SK-N-SH (cell line): ENCODE data around the gene TSPAN16. TPM values are rescaled to one million over a fixed set of nuclear protein-coding genes. Genes with fewer than 3 reads are reported as not detected.

ENCODE experiments used
- CTCF ChIA-PET: fragments of 300-600, 350-600 bp; formaldehyde crosslinking; extraction: SDS; loops from one replicate; lab custom pipeline; 2021; lab: Yijun Ruan, JAX
- POLR2A ChIA-PET: fragments of 350-600 bp; sonication (Branson Sonifier 250); formaldehyde crosslinking; extraction: SDS; loops from one replicate; lab custom pipeline; 2020; ENCODE audit warnings: antibody characterized with exemption, inconsistent platforms; lab: Yijun Ruan, JAX
- DNase-seq: peaks from one replicate; pipeline ENCODE4 v3.0.0; 2012
- H2AFZ ChIP-seq: fragments of 200-600 bp; sonication (generic); 2 replicates; pipeline ENCODE4 v1.8.1; 2016; ENCODE audit warnings: antibody characterized with exemption, mild to moderate bottlenecking, low read depth
- H3F3A ChIP-seq: fragments of 200-600 bp; sonication (generic); replicated peaks from 2 replicates; pipeline ENCODE3; 2016; ENCODE audit warnings: antibody characterized with exemption, mild to moderate bottlenecking; ENCODE audit not compliant: insufficient read depth
- H3K27ac ChIP-seq, 2 experiments: fragments of 200-500 bp in 1 of 2; fragments of 200-600 bp in 1 of 2; sonication (Bioruptor generic) in 1 of 2; sonication (generic), shearing (Covaris generic) in 1 of 2; 2 replicates each; pipeline versions ENCODE4 v1.5.1 to v1.6.1; 2014 to 2016; ENCODE audit warnings: low read depth in 2 of 2, inconsistent platforms in 1 of 2, low read length in 1 of 2, mild to moderate bottlenecking in 1 of 2, mixed read lengths in 1 of 2
- H3K27me3 ChIP-seq: fragments of 200-600 bp; sonication (generic), shearing (Covaris generic); 2 replicates; pipeline ENCODE4 v1.6.1; 2016; ENCODE audit warnings: mixed run types; ENCODE audit not compliant: insufficient read depth
- H3K36me3 ChIP-seq, 2 experiments: fragments of 200-500 bp in 1 of 2; fragments of 200-600 bp in 1 of 2; sonication (Bioruptor generic) in 1 of 2; sonication (generic) in 1 of 2; replicated peaks in 1 of 2; 2 replicates each; pipeline versions ENCODE3 to v1.5.1; 2014 to 2016; ENCODE audit warnings: low read length in 1 of 2, mild to moderate bottlenecking in 1 of 2; ENCODE audit not compliant: insufficient read depth in 2 of 2, control insufficient read depth in 1 of 2
- H3K4me1 ChIP-seq, 2 experiments: fragments of 200-500 bp in 1 of 2; fragments of 200-600 bp in 1 of 2; sonication (Bioruptor generic) in 1 of 2; sonication (generic), shearing (Covaris generic) in 1 of 2; 2 replicates each; pipeline versions ENCODE4 v1.5.1 to v1.6.1; 2014 to 2016; ENCODE audit warnings: low read depth in 1 of 2, low read length in 1 of 2, mixed run types in 1 of 2; ENCODE audit not compliant: insufficient read depth in 2 of 2, control insufficient read depth in 1 of 2
- H3K4me2 ChIP-seq: fragments of 200-600 bp; sonication (generic), shearing (Covaris generic); 2 replicates; pipeline ENCODE4 v1.6.1; 2017; ENCODE audit warnings: mixed run types
- H3K4me3 ChIP-seq, 2 experiments: fragments of 200-500 bp in 1 of 2; fragments of 200-600 bp in 1 of 2; sonication (Bioruptor generic) in 1 of 2; sonication (generic), shearing (Covaris generic) in 1 of 2; 2 replicates each; pipeline versions ENCODE4 v1.5.1 to v1.8.1; 2014 to 2016; ENCODE audit warnings: low read depth in 2 of 2, inconsistent platforms in 1 of 2, low read length in 1 of 2, mild to moderate bottlenecking in 1 of 2, mixed read lengths in 1 of 2, moderate library complexity in 1 of 2
- H3K79me2 ChIP-seq: fragments of 200-600 bp; sonication (generic); 2 replicates; pipeline ENCODE4 v1.8.1; 2017; ENCODE audit warnings: mild to moderate bottlenecking; ENCODE audit not compliant: insufficient read depth
- H3K9ac ChIP-seq: fragments of 200-600 bp; sonication (generic); 2 replicates; pipeline ENCODE4 v1.6.1; 2017; ENCODE audit warnings: mixed run types
- H3K9me2 ChIP-seq: fragments of 200-600 bp; sonication (generic); 2 replicates; pipeline ENCODE4 v1.6.1; 2017; ENCODE audit warnings: mixed run types
- H3K9me3 ChIP-seq: fragments of 200-600 bp; sonication (generic); 2 replicates; pipeline ENCODE4 v1.6.1; 2017; ENCODE audit warnings: mixed run types, mild to moderate bottlenecking, moderate library complexity
- H4K20me1 ChIP-seq: fragments of 200-600 bp; sonication (generic); 2 replicates; pipeline ENCODE4 v1.6.1; 2017; ENCODE audit warnings: mild to moderate bottlenecking, mixed run types; ENCODE audit not compliant: insufficient read depth
- EP300 ChIP-seq, 2 experiments: IDR thresholded peaks; 2 replicates each; pipeline versions ENCODE4 v1.4.0 to v1.6.1; 2012; ENCODE audit warnings: borderline replicate concordance in 1 of 2, low read depth in 1 of 2, low read length in 1 of 2
- FOSL2 ChIP-seq: IDR thresholded peaks from 2 replicates; pipeline ENCODE4 v1.4.0; 2012; ENCODE audit warnings: low read depth, mild to moderate bottlenecking, moderate library complexity, borderline replicate concordance
- FOXJ3 ChIP-seq: sonication (generic); formaldehyde crosslinking; IDR thresholded peaks from 2 replicates; pipeline ENCODE4 v1.5.1; 2020; ENCODE audit warnings: mild to moderate bottlenecking, missing genetic modification reagents
- POLR2AphosphoS5 ChIP-seq: IDR thresholded peaks from 2 replicates; pipeline ENCODE4 v1.6.1; 2012; ENCODE audit warnings: low read depth, low read length
- RFX5 ChIP-seq: IDR thresholded peaks from 2 replicates; pipeline ENCODE4 v1.6.1; 2012; ENCODE audit warnings: mild to moderate bottlenecking, improper control_type of control experiment, low read length
- RXRA ChIP-seq: IDR thresholded peaks from 2 replicates; pipeline ENCODE4 v1.4.0; 2012; ENCODE audit warnings: low read depth, mild to moderate bottlenecking, borderline replicate concordance
- SMC3 ChIP-seq: IDR thresholded peaks from 2 replicates; pipeline ENCODE4 v1.6.1; 2012; ENCODE audit warnings: low read depth, low read length, improper control_type of control experiment
- WGBS: methylation state at CpG from one replicate; pipeline ENCODE4 v1.1.6; 2017; ENCODE audit warnings: low lambda C conversion rate; 5-methylcytosine and 5-hydroxymethylcytosine counted together
- polyA plus RNA-seq, 3 experiments: library from polyadenylated mRNA; depleted of rRNA; stranded (reverse); fragments of >200 nt; gene quantifications; 2 replicates each; pipeline ENCODE4 v1.2.3, GENCODE V29; 2012
- TF ChIP-seq, protein P1 (sequence below): IDR thresholded peaks from 2 replicates; pipeline ENCODE4; 2012
- TF ChIP-seq, protein P2 (sequence below): fragments of 150-350 bp; IDR thresholded peaks from 2 replicates; pipeline ENCODE4 v1.6.1; 2016; ENCODE audit warnings: mild to moderate bottlenecking, low read depth, low read length

The TSPAN16 gene
- polyA plus RNA-seq, 1 of the 3 experiments (the other 2 are of a cell fraction): not detected

DNA sequence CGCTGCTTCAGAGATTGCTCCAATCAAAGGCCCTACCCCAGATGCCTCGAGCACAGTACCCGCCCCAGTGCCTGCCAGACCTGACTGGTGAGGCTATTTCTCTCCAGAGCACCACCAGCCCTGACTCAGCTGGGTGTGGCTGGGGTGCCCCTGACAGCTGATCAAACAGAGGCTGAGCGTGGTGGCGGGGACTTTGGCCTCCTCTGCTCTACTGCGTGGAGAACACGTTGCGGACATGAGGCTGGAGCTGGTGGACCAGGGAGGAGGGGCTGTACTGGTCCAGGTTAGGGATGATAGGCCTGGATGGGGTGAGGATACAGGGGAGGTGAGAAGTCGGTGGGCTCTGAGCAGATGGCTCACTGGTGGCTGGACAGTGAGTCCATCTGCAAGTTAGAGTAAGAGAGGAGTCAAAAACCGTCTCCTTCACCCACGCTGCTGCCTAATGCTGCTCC, 30.1 kb upstream of the TSPAN16 start:
- WGBS: 78% methylated on average over 8 of the region's 11 CpGs
- no peaks in the 10 kb centered on the region for H3K36me3 ChIP-seq
- peaks cover 9 to 13% of the 10 kb centered on the region in 2 experiments; a peak in 1 of 4 replicates for H3K4me1 ChIP-seq
- H3K27me3 ChIP-seq: no peaks in the 10 kb centered on the region
- peaks cover 4% of the 10 kb centered on the region for H3F3A ChIP-seq
- no peak overlapping the region for H3K9ac ChIP-seq
- no peak overlapping the region for H3K4me3 ChIP-seq
- no peaks in the 10 kb centered on the region for H3K79me2 ChIP-seq
- H4K20me1 ChIP-seq: no peaks in the 10 kb centered on the region
- TF ChIP-seq SMC3 (no peak), RFX5 (no peak), FOXJ3 (CRISPR knock-in tag) (no peak), FOSL2 (no peak), EP300 (IDR thresholded peaks at IDR 0.05; ENCODE audit: borderline replicate concordance in 1 of 2, low read depth in 1 of 2, low read length in 1 of 2) (no peak)
- TF ChIP-seq, protein P1, sequence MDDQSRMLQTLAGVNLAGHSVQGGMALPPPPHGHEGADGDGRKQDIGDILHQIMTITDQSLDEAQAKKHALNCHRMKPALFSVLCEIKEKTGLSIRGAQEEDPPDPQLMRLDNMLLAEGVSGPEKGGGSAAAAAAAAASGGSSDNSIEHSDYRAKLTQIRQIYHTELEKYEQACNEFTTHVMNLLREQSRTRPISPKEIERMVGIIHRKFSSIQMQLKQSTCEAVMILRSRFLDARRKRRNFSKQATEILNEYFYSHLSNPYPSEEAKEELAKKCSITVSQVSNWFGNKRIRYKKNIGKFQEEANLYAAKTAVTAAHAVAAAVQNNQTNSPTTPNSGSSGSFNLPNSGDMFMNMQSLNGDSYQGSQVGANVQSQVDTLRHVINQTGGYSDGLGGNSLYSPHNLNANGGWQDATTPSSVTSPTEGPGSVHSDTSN: no peak
- no peak for DNase-seq
- H3K27ac ChIP-seq: no peak overlapping the region
- ChIA-PET POLR2A (no interaction called here), CTCF (interaction anchor here (0.6 to 9.6 kb wide), 4 partner anchors 9 to 169 kb away, joined by 3 to 57 read pairs (median 4); partner anchors contain the start of genes ODAD3 and PRKCSH)
- no peak overlapping the region for H2AFZ ChIP-seq
- H3K9me3 ChIP-seq: no peaks in the 10 kb centered on the region
- H3K4me2 ChIP-seq: no peak overlapping the region
- H3K9me2 ChIP-seq: no peaks in the 10 kb centered on the region

DNA sequence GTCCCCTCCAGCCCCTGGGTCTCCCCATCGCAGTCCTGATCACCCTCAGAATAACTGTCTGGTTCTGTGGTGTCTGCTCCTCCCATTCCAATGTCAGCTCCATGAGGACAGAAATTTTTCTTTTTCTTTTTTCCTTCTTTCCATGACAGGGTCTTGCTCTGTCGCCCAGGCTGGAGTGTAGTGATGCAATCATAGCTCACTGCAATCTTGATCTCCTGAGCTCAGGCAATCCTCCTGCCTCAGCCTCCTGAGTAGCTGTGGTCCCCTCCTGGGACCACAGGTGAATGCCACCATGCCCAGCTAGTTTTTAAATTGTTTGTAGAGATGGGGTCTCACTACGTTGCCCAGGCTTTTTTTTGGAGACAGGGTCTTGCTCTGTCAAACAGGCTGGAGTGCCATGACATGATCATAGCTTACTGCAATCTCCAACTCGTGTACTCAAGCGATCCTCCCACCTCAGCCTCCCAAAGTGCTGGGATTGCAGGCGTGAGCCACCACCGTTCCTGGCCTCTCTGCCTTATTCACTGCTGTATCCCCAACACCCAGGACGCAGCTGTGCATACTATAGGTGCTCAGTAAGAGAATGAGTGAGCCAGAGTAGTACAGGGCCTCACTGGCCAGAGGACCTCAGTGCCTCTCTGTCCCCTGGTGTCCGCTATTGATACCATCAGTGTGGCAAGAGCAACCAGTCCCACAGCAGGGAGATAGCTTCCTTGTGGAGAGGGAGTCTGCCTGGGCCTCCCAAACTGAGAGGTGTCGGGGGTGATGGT, 28.5 kb upstream of the TSPAN16 start:
- Histone ChIP-seq H3K4me2 (no peak overlapping the region), H3K4me1 (peaks cover 9 to 10% of the 10 kb centered on the region in 2 experiments; a peak in 1 of 4 replicates), H3K36me3 (no peaks in the 10 kb centered on the region), H3K27ac (no peak overlapping the region; a peak in 1 of 4 replicates), H3K9ac (no peak overlapping the region), H2AFZ (no peak overlapping the region), H3K9me2 (no peaks in the 10 kb centered on the region), H4K20me1 (no peaks in the 10 kb centered on the region), H3K27me3 (no peaks in the 10 kb centered on the region), H3K9me3 (no peaks in the 10 kb centered on the region), H3K4me3 (no peak overlapping the region), H3K79me2 (no peaks in the 10 kb centered on the region), H3F3A (peaks cover 4% of the 10 kb centered on the region)
- ChIA-PET CTCF (interaction anchor here (1.0 to 9.6 kb wide), 4 partner anchors 16 to 114 kb away, joined by 3 to 57 read pairs (median 4); no protein-coding TSS in a partner anchor), POLR2A (no interaction called here)
- TF ChIP-seq, protein P2, sequence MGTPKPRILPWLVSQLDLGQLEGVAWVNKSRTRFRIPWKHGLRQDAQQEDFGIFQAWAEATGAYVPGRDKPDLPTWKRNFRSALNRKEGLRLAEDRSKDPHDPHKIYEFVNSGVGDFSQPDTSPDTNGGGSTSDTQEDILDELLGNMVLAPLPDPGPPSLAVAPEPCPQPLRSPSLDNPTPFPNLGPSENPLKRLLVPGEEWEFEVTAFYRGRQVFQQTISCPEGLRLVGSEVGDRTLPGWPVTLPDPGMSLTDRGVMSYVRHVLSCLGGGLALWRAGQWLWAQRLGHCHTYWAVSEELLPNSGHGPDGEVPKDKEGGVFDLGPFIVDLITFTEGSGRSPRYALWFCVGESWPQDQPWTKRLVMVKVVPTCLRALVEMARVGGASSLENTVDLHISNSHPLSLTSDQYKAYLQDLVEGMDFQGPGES: no peak
- TF ChIP-seq RXRA: no peak
- TF ChIP-seq POLR2AphosphoS5: no peak
- DNase-seq: no peak
- WGBS: 92% methylated on average over 8 of the region's 10 CpGs
